ENCODE measurements around the gene CNOT6.
"Not testable (repeated sequence)": the region's sequence is repeated elsewhere in the genome, so short reads cannot be mapped to it uniquely, and the experiment has no call there.

Gene CNOT6

DNA sequence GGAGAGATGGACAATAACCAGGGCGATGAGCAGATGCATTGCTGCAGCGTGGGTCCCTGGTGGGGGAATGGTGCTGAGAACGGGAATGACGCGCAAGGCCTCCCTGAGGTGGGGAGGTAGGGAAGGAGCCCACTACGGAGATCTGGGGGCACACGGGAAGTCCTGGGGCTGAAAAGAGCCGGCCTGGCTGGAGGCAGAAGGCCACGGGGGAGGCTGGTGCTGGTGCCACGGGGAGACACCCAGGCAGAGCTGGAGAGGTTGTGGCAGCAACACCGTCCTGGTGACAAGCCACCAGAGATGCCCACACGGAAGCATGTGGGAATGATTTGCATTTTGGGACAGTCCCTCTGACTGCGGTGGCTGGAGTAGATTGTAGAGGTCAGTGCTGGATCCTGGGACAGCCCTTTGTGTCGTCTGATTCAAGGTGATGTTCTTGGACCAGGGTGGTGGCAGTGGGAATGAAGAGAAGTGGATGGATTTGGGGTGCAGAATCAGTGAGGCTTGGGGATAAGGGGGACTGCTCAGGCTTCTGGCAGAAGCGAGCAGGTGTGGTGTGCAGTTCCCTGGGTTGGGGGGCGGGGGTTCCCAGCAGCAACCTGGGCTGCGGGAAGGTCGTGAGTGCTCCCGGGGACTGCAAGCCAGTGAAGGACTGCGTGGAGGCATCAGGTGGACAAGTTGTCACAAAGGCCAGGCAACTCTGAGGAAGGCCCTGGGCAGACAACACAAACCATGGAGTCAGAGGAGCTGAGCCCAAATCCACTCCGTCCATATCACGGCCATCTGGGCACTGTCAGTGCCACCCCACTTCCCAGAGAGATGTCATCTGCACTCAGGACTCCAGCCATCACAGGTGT, 25.2 kb upstream of the CNOT6 start:
- H3K27ac ChIP-seq, result no peak overlapping the region
- no peak for TF ChIP-seq ZFX (IDR thresholded peaks at IDR 0.05; ENCODE audit: borderline replicate concordance)
- TF ChIP-seq, protein P1, sequence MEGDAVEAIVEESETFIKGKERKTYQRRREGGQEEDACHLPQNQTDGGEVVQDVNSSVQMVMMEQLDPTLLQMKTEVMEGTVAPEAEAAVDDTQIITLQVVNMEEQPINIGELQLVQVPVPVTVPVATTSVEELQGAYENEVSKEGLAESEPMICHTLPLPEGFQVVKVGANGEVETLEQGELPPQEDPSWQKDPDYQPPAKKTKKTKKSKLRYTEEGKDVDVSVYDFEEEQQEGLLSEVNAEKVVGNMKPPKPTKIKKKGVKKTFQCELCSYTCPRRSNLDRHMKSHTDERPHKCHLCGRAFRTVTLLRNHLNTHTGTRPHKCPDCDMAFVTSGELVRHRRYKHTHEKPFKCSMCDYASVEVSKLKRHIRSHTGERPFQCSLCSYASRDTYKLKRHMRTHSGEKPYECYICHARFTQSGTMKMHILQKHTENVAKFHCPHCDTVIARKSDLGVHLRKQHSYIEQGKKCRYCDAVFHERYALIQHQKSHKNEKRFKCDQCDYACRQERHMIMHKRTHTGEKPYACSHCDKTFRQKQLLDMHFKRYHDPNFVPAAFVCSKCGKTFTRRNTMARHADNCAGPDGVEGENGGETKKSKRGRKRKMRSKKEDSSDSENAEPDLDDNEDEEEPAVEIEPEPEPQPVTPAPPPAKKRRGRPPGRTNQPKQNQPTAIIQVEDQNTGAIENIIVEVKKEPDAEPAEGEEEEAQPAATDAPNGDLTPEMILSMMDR (IDR thresholded peaks at IDR 0.05), result no peak

DNA sequence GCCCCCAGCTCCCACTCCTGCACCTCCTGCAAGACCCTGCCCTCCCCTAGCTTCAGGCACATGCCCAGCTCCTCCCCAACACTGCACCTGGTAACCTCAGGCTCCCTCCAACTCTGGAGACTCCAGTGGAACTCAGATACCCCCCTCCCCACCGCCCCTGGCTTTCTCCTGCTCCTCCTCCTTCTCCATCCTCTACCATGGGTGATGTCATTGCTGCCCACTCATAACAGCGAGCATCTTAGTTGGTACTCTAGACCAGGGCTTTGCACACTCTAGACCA, 24.7 kb upstream of the CNOT6 start:
- TF ChIP-seq ZFX (IDR thresholded peaks at IDR 0.05; ENCODE audit: borderline replicate concordance), result no peak
- TF ChIP-seq, protein P1 (IDR thresholded peaks at IDR 0.05), result no peak
- H3K27ac ChIP-seq, result no peak overlapping the region

DNA sequence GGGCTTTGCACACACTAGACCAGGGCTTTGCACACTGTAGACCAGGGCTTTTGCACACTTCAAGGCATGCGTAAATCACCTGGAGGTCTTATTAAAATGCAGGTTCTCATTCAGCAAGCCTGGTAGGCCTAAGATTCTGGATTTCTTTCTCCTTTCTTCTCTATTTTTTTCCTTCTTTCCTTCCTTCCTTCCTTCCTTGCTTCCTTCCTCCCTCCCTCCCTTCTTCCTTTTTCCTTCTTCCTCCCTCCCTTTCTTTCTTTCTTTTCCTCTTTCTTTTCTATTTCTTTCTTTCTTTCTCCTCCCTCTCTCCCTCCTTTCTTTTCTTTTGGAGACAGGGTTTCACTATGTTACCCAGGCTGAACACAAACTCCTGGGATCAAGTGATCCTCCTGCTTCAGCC, 24.3 kb upstream of the CNOT6 start:
- no peak for TF ChIP-seq ZFX (IDR thresholded peaks at IDR 0.05; ENCODE audit: borderline replicate concordance)
- TF ChIP-seq, protein P1 (IDR thresholded peaks at IDR 0.05), result no peak
- no peak overlapping the region for H3K27ac ChIP-seq

DNA sequence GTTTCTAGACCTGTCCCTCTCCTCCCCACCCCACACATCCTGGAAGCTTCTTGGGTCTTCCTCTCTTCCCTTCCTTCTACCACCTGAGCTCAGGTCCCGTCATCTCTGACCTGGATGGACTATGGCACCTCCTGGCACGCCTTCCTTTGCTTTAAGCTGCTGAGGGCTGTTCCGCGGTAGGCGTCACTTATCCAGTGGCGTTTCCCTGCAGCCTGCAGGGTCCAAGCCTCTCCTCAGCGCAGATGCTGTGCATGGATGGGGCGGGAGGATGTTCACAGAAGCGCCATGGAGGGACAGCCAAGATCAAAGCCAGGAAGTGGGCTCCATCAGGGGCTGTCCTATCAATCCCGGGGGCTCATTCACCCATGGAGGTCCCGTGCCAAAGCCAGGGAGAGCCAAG, 23.8 kb upstream of the CNOT6 start:
- TF ChIP-seq ZFX (IDR thresholded peaks at IDR 0.05; ENCODE audit: borderline replicate concordance), result no peak
- TF ChIP-seq, protein P1 (IDR thresholded peaks at IDR 0.05), result no peak
- H3K27ac ChIP-seq, result no peak overlapping the region

DNA sequence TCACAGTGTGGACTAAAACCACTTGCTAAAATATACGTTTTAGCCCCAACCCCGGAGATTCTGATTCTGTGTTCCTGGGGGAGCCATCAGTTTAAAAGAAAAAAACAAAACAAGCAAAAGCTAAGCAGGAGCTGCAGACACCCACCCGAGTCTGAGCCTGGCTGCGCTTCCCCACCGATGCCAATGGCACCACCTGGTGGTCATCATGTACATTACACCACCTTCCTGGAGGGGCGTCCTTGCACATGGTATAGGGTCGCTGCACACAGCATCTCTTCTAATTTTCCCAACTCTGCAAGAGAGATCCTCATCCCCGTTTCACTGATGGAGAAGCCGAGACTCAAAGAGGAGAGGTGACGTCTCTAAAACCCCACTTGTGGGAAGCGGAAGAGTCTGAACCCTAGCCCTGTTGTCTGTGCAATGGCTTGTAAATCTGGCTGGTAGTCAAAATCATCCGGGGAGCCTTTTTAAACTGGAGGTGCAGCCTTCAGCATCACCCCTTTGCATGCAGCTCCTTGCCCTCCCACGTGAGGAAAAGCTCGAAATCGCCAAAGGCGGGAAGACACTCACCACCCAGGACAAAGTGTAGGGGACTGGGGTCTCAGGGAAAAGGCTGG, 23.1 kb upstream of the CNOT6 start:
- no peak overlapping the region for H3K27ac ChIP-seq
- no peak for TF ChIP-seq ZFX (IDR thresholded peaks at IDR 0.05; ENCODE audit: borderline replicate concordance)
- TF ChIP-seq, protein P1 (IDR thresholded peaks at IDR 0.05), result peak; percentile 92

DNA sequence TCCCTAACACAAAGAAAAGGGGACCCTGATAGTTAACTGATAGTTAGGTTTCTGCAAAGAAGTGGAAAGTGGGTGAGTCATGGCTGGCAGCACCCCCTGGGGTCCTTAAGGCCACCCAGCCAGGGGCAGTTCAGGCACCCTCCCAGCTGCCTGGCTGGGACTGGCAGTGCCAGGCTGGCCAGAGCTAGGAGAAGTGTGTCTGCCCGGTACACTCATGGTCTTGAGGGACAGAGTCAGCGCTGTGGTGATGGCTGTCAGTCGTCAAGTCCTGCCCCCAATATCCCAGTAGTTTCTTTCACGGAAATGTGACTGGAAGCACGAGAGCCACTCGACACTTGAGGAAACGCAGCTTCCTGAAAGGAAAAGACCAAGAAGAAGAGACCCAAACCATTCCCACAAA, 22.3 kb upstream of the CNOT6 start:
- H3K27ac ChIP-seq, result no peak overlapping the region
- TF ChIP-seq, protein P1 (IDR thresholded peaks at IDR 0.05), result no peak
- TF ChIP-seq ZFX (IDR thresholded peaks at IDR 0.05; ENCODE audit: borderline replicate concordance), result no peak

DNA sequence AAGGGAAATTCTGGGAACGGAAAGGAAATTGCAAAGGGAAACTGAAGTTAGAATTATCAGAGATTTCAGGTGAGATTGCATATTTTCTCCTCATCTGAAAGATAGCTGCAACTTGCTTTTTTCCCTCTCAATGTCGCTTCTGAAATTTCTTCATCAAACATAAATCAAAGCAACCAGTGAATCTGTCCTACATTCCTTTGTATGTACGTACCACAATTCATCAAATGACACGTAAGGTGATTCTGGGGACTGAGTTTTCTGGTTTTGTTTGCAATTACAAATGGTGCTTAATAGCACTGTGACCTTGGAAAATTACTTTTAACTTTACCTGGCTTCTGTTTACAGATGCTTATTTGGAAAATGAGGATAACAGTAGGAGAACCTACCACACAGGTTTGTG, 21.9 kb upstream of the CNOT6 start:
- no peak overlapping the region for H3K27ac ChIP-seq
- no peak for TF ChIP-seq ZFX (IDR thresholded peaks at IDR 0.05; ENCODE audit: borderline replicate concordance)
- TF ChIP-seq, protein P1 (IDR thresholded peaks at IDR 0.05), result no peak

DNA sequence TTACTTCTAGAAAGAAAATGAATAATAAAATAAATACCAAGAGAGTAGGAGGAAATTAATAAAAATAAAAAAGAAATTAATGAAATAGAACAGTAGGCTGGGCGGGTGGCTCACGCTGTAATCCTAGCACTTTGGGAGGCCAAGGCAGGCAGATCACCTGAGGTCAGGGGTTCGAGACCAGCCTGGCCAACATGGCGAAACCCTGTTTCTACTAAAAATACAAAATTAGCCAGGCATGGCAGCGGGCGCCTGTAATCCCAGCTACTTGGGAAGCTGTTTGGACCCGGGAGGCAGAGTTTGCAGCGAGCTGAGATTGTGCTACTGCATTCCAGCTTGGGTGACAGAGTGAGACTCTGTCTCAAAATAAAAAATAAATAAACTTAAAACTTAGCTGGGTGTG, 20.8 kb upstream of the CNOT6 start:
- H3K27ac ChIP-seq, result not testable (repeated sequence)
